GM20000 (cell line): ENCODE results near the gene PELO.

Experiments used
- DNase-seq: peaks from one replicate; pipeline ENCODE4 v3.0.0; 2012; ENCODE audit warnings: low spot score
- CTCF ChIP-seq: IDR thresholded peaks from 2 replicates; pipeline ENCODE4 v1.5.1; 2012; ENCODE audit warnings: mild to moderate bottlenecking, control low read depth; ENCODE audit errors: extremely low read depth, missing control alignments

Gene PELO

GRCh38 chr5:52807037-52807436, 19.3 kb downstream of the PELO start:
- TF ChIP-seq CTCF = no peak
- no peak for DNase-seq

GRCh38 chr5:52807723-52808122, 20.0 kb downstream of the PELO start:
- TF ChIP-seq CTCF = no peak
- no peak for DNase-seq

- no peak for TF ChIP-seq CTCF
- no peak for DNase-seq
These were observed 20.7 kb downstream of the PELO start for GRCh38 chr5:52808316-52808901.

GRCh38 chr5:52809884-52810283, 22.2 kb downstream of the PELO start:
- TF ChIP-seq CTCF = no peak
- DNase-seq = no peak

GRCh38 chr5:52810426-52810825, 22.7 kb downstream of the PELO start:
- no peak for TF ChIP-seq CTCF
- DNase-seq = no peak

GRCh38 chr5:52811067-52811749, 23.5 kb downstream of the PELO start:
- DNase-seq = no peak
- TF ChIP-seq CTCF = no peak

GRCh38 chr5:52814352-52815148, 26.8 kb downstream of the PELO start:
- TF ChIP-seq CTCF = no peak
- no peak for DNase-seq
